PC-9 (cell line): Measurements from ENCODE around the gene PCNX1. TPM values are rescaled to one million over a fixed set of nuclear protein-coding genes. Genes with fewer than 3 reads are reported as not detected.

Experiments
- BruUV-seq: library from RNA; stranded (reverse); fragments of 400-500 nt; replicated peaks from 2 replicates; lab custom pipeline; 2021; lab: Mats Ljungman, UMichigan
- CTCF ChIA-PET: fragments of 300-600 bp; sonication (Branson Sonifier 250); formaldehyde crosslinking; loops from one replicate; lab custom pipeline; 2022; ENCODE audit warnings: antibody characterized with exemption; lab: Charles Lee
- POLR2A ChIA-PET: fragments of 300-600 bp; sonication (Branson Sonifier 250); formaldehyde crosslinking; loops from one replicate; lab custom pipeline; 2022; ENCODE audit warnings: antibody characterized with exemption; ENCODE audit not compliant: unreplicated experiment; lab: Charles Lee
- DNase-seq, 2 experiments: peaks; one replicate each; pipeline versions ENCODE4 v3.0.0 to v3.0.0-alpha.2; 2015 to 2022; ENCODE audit warnings: mixed read lengths in 1 of 2
- H2AFZ ChIP-seq: fragments of 200-600 bp; sonication (generic); 2 replicates; pipeline ENCODE4 v1.8.1; 2017; ENCODE audit warnings: antibody characterized with exemption
- H3F3A ChIP-seq: fragments of 200-600 bp; sonication (generic); 2 replicates; pipeline ENCODE4 v1.8.1; 2017; ENCODE audit warnings: antibody characterized with exemption, mild to moderate bottlenecking, low read depth; ENCODE audit not compliant: insufficient read depth
- H3K27ac ChIP-seq: fragments of 200-600 bp; sonication (generic); 2 replicates; pipeline ENCODE4 v1.6.1; 2016; ENCODE audit warnings: mixed run types
- H3K27me3 ChIP-seq: fragments of 200-600 bp; sonication (generic); 2 replicates; pipeline ENCODE4 v1.6.1; 2016; ENCODE audit warnings: low read depth, mixed run types; ENCODE audit not compliant: insufficient read depth
- H3K36me3 ChIP-seq: fragments of 200-600 bp; sonication (generic); 2 replicates; pipeline ENCODE4 v1.6.1; 2016; ENCODE audit warnings: low read depth, mixed run types
- H3K4me1 ChIP-seq: fragments of 200-600 bp; sonication (generic); replicated peaks from 2 replicates; pipeline ENCODE4 v1.6.1; 2016; ENCODE audit warnings: mixed run types; ENCODE audit not compliant: insufficient read depth
- H3K4me2 ChIP-seq: fragments of 200-600 bp; sonication (generic); 2 replicates; pipeline ENCODE4 v1.6.1; 2017; ENCODE audit warnings: mixed run types
- H3K4me3 ChIP-seq: fragments of 200-600 bp; sonication (generic); 2 replicates; pipeline ENCODE4 v1.6.1; 2016; ENCODE audit warnings: mixed run types
- H3K79me2 ChIP-seq: fragments of 200-600 bp; sonication (generic); 2 replicates; pipeline ENCODE4 v1.6.1; 2017; ENCODE audit warnings: low read depth, mixed run types
- H3K9me2 ChIP-seq: fragments of 200-600 bp; sonication (generic); 2 replicates; pipeline ENCODE4 v1.8.1; 2017; ENCODE audit warnings: mild to moderate bottlenecking; ENCODE audit not compliant: insufficient read depth
- H3K9me3 ChIP-seq: fragments of 200-600 bp; sonication (generic); 2 replicates; pipeline ENCODE4 v1.8.1; 2016; ENCODE audit warnings: low read depth; ENCODE audit not compliant: insufficient read depth
- H4K20me1 ChIP-seq: fragments of 200-600 bp; sonication (generic); 2 replicates; pipeline ENCODE4 v1.8.1; 2017; ENCODE audit not compliant: insufficient read depth
- CTCF ChIP-seq: fragments of 200-600 bp; sonication (generic); conservative IDR thresholded peaks from 2 replicates; pipeline ENCODE4 v1.6.1; 2017; ENCODE audit warnings: mixed run types, antibody characterized with exemption, mild to moderate bottlenecking, moderate library complexity
- EZH2 ChIP-seq: fragments of 200-600 bp; sonication (generic); IDR thresholded peaks from 2 replicates; pipeline ENCODE4 v1.8.0; 2017; ENCODE audit warnings: antibody characterized with exemption, low read depth
- intact Hi-C: fragments of 100-400 bp; cut with micrococcal nuclease; formaldehyde crosslinking; loops from one replicate; pipeline ENCODE4 v1.10.0; 2022; ENCODE audit not compliant: unreplicated experiment
- total RNA-seq: library from RNA; stranded (reverse); gene quantifications from 2 replicates; pipeline ENCODE4 v1.2.3, GENCODE V29; 2021

The PCNX1 gene
- total RNA-seq, 1 experiment from 2014 or later = 37.6 TPM

- Histone ChIP-seq H3F3A (peaks cover 44% of the 10 kb centered on the region), H3K27me3 (no peaks in the 10 kb centered on the region), H3K4me3 (peak overlapping the region; percentile 21; the same call in 1 of the 2 replicates), H3K36me3 (no peaks in the 10 kb centered on the region), H3K27ac (peak overlapping the region; percentile 90), H3K9me3 (peaks cover 3% of the 10 kb centered on the region; the same call in 1 of the 2 replicates), H3K4me2 (peak overlapping the region; percentile 62), H2AFZ (no peak overlapping the region; the same call in 1 of the 2 replicates), H3K4me1 (peaks cover 50% of the 10 kb centered on the region), H4K20me1 (no peaks in the 10 kb centered on the region), H3K9me2 (no peaks in the 10 kb centered on the region), H3K79me2 (peaks cover 4% of the 10 kb centered on the region; the same call in 1 of the 2 replicates)
- no peak for TF ChIP-seq EZH2
- TF ChIP-seq CTCF = no peak
- POLR2A ChIA-PET = interaction anchor here (0.7 kb wide), 1 partner anchor 1997 kb away, joined by 5 read pairs; no protein-coding TSS in a partner anchor
- CTCF ChIA-PET = interaction anchor here (0.6 to 1.1 kb wide), 4 partner anchors 65 to 611 kb away, joined by 3 to 12 read pairs (median 5); no protein-coding TSS in a partner anchor
- no TSS peak for BruUV-seq
- no peak for DNase-seq
- intact Hi-C loops = loop anchor here (1.0 to 5.0 kb wide), 3 partner anchors 87 to 1880 kb away; partner anchors contain the start of genes GALNT16 and SIPA1L1
Observed at GRCh38 chr14:71141701-71142374, 234.6 kb downstream of the PCNX1 start.

- no peak overlapping the region; the same call in 1 of the 2 replicates for H2AFZ ChIP-seq
- CTCF ChIA-PET = interaction anchor here (0.6 to 1.1 kb wide), 2 partner anchors 121 to 611 kb away, joined by 3 to 6 read pairs; no protein-coding TSS in a partner anchor
- H3F3A ChIP-seq = peaks cover 44% of the 10 kb centered on the region
- H3K4me2 ChIP-seq = peak overlapping the region; percentile 62
- no peaks in the 10 kb centered on the region for H3K36me3 ChIP-seq
- TSS peak; percentile 68 for BruUV-seq
- H3K79me2 ChIP-seq = peaks cover 4% of the 10 kb centered on the region; the same call in 1 of the 2 replicates
- H3K9me3 ChIP-seq = no peaks in the 10 kb centered on the region; the same call in 1 of the 2 replicates
- peaks cover 50% of the 10 kb centered on the region for H3K4me1 ChIP-seq
- H3K27ac ChIP-seq = peak overlapping the region; percentile 90
- no peaks in the 10 kb centered on the region for H4K20me1 ChIP-seq
- peak; percentile 21 to 78 for DNase-seq
- H3K4me3 ChIP-seq = peak overlapping the region; percentile 21; the same call in 1 of the 2 replicates
- no peaks in the 10 kb centered on the region for H3K27me3 ChIP-seq
- no peak for TF ChIP-seq EZH2
- no peak for TF ChIP-seq CTCF
- POLR2A ChIA-PET = interaction anchor here (0.6 to 0.7 kb wide), 2 partner anchors 26 to 1998 kb away, joined by 3 to 5 read pairs; no protein-coding TSS in a partner anchor
- no peaks in the 10 kb centered on the region for H3K9me2 ChIP-seq
- intact Hi-C loops = loop anchor here (1.0 to 5.0 kb wide), 4 partner anchors 86 to 1880 kb away; partner anchors contain the start of genes GALNT16 and SIPA1L1
Observed at GRCh38 chr14:71142375-71143038, 235.2 kb downstream of the PCNX1 start.
